Islet of Langerhans (tissue), 1 donor: Measurements from ENCODE around the gene KCNIP4.
A peak's percentile ranks its signal among the peaks of the same experiment; 100 is the strongest.

Experiments used
- FAIRE-seq: peaks from one replicate; lab custom pipeline; 2011; peaks lifted over from hg19 to GRCh38; lab: Jason Lieb, UNC

The KCNIP4 gene

DNA sequence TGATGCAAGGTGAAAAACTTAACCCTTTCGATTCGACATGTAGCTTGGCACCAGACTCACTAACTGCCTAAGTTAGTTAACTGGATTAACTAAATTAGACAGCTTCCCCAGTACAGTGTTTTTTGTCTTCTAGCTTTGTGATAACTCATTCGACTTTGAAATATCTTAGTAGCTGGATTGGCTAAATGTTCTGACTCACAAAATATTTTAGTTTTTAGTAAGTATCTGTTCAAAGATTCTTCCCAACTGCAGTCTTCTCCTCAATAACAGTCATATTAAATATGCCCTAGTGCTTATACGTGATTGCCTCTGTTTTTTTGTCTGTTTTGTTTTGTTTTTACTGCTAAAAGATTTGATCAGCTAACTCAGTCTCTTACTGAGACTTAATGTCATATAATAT, 102.9 kb downstream of the KCNIP4 start:
- FAIRE-seq: no peak

GRCh38 chr4:21835712-21836111, 112.9 kb downstream of the KCNIP4 start:
- no peak for FAIRE-seq

DNA sequence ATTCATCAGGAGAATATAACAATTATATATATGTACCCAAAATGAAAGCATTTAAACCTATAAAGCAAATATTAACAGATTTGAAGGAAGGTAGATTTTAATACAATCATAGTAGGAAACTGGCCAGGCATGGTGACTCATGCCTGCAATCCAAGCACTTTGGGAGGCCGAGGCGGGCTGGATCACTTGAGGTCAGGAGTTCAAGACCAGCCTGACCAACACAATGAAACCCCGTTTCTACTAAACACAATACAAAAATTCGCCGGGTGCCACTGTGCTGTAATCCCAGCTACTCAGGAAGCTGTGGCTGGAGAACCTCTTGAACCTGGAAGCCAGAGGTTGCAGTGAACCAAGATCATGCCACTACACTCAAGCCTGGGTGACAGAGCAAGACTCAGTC, 118.3 kb downstream of the KCNIP4 start:
- no peak for FAIRE-seq

GRCh38 chr4:21827575-21827974, 121.0 kb downstream of the KCNIP4 start:
- FAIRE-seq: no peak

- FAIRE-seq: no peak
Observed at GRCh38 chr4:21826071-21826470, 122.5 kb downstream of the KCNIP4 start.

DNA sequence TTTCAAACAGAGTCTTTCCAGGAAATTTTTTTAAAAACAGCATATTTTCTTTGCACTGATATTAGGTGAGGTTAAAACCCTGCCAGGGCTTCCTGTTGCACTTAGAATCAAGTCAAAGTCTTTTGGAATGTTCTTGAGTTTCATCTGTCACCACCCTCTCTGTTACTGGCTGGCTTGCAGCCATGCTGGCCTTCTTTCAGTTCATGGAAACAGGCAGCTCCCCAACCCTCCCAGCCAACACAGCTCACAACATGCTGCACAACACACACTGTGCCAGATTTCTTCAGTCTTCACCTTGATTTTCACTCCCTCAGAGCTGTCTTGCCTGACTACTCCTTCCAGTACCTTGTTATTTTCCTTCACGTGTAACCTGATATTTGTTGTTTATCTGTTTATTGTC, 129.5 kb downstream of the KCNIP4 start:
- no peak for FAIRE-seq

DNA sequence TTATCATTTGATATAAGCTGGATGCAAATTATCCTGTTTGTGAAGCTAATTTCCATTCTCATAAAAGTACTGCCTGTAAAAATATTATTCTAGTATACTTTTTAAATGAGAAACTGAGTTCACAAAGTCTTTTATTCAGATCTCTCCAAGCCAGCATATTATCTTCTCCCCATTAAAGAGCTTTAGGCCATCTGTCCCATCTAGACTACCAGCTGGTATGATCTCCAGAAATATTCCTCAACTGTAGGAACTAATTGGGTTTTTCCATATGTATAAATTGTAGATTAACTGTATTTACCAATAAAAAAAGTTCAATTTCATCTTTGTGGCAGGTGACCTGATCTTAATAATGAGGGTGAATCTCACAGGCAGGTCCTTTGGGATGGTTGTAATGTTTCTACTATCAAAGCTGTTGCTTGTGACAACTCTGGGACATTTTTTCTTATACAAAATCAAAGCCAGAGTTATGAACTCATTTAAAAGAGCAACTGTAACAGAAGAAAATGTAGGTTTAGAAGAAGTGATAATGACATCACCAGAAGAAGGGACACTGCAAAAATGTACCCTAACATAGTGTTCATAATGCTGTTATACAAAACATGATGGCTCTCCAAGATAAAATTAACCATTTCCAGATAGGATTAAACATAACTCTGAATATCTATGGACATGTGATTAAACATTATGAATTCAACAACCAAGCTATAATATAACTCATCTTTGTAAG, 132.8 kb downstream of the KCNIP4 start:
- no peak for FAIRE-seq

- FAIRE-seq: no peak
Observed at GRCh38 chr4:21811565-21811964, 137.0 kb downstream of the KCNIP4 start.

DNA sequence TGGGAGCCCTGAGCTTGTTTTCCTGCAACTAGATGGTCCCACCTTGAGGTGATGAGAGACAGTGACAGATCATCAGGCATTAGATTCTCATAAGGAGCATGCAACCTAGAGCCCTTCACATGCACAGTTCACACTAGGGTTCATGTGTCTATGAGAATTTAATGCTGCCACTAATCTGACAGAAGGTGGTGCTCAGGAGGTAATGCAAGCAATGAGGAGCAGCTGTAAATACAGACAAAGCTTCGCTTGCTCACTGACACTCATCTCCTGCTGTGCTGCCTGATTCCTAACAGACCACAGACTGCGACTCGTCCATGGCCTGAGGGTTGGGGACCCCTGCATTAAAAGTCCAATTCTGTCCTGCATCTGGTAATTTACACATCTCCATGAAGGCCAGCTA, 141.6 kb downstream of the KCNIP4 start:
- FAIRE-seq: no peak

DNA sequence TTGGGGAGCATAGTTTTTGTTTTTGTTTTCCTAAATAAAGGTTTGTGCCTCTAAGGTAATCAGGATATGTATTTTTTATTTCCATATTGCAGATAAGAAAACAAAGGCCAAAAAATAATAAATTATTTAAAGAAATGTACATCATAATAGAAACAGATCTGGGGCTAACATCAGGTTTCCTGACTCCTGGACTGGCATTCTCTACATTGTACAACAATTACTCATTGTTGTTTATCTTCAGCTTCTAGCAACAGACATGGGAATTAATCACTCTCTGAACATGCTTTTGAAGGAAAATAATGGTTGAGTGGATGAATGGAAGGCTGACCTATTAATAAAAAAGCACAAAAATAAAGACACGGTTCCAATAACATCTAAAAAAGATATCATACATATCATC, 146.2 kb downstream of the KCNIP4 start:
- no peak for FAIRE-seq

GRCh38 chr4:21801661-21802385, 146.7 kb downstream of the KCNIP4 start:
- no peak for FAIRE-seq

GRCh38 chr4:21795091-21795490, 153.5 kb downstream of the KCNIP4 start:
- no peak for FAIRE-seq

DNA sequence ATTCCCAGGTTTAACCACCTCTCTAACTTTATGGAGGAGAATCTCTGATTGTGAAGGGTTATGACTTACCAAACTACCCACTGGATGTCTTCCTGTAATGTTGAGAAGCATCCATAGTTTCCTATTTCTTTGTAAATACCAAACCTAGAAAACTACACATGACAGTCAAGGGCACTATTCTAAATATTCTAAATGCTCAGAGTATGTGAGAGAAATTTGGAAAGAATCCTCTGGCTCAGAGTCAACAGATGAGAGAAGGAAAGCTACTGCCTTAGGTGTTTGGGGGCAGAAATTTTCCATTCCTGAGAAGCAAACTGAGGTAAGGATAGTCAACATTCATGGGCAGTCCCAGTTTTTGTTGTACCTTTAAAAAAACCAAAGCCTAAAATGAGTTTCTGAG, 155.8 kb downstream of the KCNIP4 start:
- FAIRE-seq: no peak

- peak; percentile 71 for FAIRE-seq
Observed at GRCh38 chr4:21790438-21791029, 158.0 kb downstream of the KCNIP4 start.

DNA sequence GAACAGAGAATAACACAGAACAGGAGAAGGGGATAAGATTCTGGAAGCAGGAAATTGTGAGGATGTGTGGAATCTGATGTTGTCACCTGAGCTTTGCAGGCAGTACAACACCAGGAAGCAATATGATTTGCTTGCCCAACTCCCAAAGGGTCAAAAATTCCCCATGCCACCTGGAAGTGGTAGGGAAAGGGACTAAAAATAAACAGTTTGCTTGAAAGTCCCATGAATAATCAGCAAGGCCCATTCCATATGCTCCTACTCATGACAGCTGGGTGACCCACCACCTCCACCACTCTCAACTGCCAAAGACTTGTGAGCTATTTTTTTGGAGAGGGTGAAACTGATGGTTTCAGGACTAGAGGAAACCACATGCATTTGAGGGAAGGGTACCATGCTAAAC, 168.4 kb downstream of the KCNIP4 start:
- no peak for FAIRE-seq

DNA sequence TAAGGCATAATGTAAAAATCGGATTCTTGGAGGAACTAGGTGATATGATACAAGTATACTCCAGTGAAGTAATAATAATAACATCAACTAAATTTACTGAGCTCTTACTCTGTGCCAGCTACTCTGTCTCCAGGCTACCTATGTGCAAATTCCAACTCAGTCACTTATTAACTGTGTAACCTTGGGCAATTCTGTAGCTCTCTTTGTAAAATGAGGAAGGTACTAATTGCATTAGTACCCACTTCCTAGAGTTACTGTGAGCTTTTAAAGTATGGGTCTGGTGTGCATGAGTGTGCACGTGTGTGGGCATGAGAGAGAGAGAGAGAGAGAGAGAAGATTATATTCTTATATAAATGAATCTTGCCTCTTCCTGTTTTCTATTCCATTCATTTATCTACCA, 169.9 kb downstream of the KCNIP4 start:
- no peak for FAIRE-seq

DNA sequence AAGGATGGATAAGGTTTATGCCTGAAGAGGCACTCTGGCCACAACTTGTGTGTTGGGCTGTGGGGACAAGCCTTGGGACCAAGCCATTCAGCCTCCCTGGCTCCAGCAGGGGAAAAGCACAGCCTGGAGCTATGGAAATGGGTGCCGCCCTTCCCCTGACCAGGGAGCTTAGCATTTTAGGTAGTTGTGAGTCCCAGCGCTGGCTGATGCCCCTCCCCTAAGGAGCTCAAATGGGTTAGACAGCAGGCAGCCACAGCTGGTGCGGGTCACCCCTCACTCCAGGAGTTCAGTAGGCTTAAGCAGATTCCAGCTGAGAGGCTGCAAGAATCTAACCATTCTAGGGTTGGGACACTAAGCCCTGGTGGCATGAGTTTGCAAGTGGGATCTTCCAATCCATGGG, 172.9 kb downstream of the KCNIP4 start:
- no peak for FAIRE-seq

DNA sequence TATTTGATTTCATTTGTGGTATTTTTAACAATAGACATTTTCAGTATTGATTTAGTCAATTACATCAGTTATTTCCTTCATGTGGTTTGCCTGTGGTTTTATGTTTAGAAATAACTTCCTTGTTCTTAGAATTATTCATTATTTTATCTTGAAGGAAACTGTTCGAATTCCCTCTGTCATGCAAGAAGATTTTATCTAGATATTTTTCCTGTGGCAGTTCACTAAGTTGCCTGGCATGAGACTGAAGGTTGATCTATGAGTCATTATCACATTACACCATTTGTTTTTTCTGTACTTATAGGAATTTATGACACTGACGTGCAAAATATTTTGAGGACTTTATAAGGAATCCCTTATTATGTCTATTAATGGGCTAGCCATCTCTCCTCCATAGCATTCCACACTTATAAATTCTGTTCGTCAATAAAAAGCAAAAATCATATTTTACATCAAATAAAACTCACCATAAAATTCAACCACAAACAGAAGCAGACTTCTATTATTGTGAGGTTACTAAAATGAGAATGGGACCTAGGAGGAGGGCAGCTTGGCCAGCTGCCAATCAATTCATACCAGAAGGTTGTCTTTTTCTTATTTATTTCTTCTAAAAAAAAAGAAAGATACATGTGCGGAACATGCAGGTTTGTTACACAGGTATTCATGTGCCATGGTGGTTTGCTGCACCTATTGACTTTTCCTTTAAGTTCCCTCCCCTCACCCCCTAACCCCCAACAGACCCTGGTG, 179.0 kb downstream of the KCNIP4 start:
- no peak for FAIRE-seq

DNA sequence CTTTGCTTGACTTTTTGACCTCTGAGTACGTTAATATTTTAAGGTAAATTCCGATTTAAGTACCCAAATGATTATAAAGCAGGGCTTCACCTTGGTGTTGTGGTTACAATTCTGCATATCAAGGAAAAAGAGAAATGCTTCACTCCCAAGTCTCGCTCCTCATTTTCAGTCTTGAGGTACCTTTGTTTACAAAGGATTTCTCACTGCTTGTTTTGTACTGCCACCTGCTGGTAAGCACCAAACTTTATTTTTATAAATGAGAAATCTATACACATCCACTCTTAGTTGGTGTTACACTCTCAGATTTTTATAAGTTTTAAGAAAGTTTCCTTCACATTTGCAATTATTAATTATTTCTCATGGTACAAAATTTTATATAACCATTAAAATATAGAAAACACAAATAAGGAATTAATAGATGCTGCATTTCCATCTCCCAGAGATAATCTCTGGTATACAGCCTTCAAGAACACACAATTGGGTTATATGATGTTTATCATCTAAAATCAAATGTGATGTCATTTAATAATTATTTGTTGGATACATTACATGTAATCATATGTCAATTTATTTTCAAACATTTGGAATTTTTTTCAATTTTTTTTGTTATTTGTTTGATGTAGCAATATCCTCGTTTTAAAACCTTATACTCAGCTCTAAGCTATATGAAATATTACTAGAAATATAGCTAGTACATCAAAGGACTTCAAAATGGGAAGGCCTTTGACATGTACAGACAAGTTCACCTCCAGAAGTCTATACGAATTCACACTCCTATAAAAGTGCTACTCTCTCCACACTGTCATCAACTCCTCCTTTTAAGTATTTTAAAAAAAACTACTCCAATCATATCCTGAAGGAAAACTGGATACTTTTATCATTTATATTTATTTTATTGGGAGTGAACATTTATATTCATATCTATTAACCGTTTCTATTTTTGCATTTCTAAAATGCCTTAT, 179.9 kb downstream of the KCNIP4 start:
- peak; percentile 93 for FAIRE-seq

DNA sequence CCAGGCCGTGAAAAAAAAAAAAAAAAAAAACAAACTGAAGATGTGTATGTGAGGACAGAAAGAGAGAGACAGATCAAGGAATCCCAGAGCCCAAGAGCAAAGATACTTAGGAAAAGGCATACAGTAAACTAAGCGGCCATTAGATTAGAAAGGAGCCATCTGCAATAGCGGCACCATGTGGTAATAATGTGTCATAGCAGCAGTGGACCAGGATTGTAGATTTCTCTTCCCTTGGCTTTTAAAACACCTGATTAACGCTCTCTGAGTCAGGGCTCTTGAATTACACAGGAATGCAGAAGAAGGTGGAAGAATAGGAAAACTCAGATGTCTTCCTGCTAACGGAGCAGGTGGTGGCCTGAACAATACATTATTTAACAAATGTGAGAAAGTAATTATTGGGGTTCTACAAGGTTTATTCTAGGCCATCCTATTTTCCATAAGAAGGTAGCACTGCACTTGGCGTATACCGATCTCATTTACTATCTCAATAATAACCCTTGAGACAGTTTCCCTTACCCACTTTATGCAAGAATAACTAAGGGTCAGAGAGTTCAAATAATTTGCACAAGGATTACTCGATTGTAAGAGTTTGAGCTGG, 182.7 kb downstream of the KCNIP4 start:
- FAIRE-seq: peak; percentile 87

- no peak for FAIRE-seq
Observed at GRCh38 chr4:21763855-21764254, 184.7 kb downstream of the KCNIP4 start.
